ENCODE measurements around the gene DUOX1. TPM values are rescaled to one million over a fixed set of nuclear protein-coding genes. Genes with fewer than 3 reads are reported as not detected.

Gene DUOX1
- total RNA-seq, 1 experiment from 2014 or later = not detected

- no TSS peak for BruUV-seq (replicated peaks)
- no peak for TF ChIP-seq CTCF (conservative IDR thresholded peaks at IDR 0.05)
- TF ChIP-seq EZH2 (IDR thresholded peaks at IDR 0.05; ENCODE audit: low read depth) = no peak
- no peaks in the 10 kb centered on the region for H4K20me1 ChIP-seq (ENCODE audit: insufficient read depth)
- no peaks in the 10 kb centered on the region for H3K9me2 ChIP-seq (ENCODE audit: insufficient read depth)
- CTCF ChIA-PET = no interaction called here
- H3K4me2 ChIP-seq = no peak overlapping the region
- no peaks in the 10 kb centered on the region for H3K79me2 ChIP-seq (ENCODE audit: low read depth)
- no peaks in the 10 kb centered on the region for H3F3A ChIP-seq (ENCODE audit: insufficient read depth, low read depth)
- intact Hi-C loops (cut with micrococcal nuclease; ENCODE audit: unreplicated experiment) = loop anchor here (5.0 kb wide), 1 partner anchor 144 kb away; no protein-coding TSS in a partner anchor
- H2AFZ ChIP-seq = no peak overlapping the region
- POLR2A ChIA-PET (ENCODE audit: unreplicated experiment) = no interaction called here
- no peaks in the 10 kb centered on the region for H3K9me3 ChIP-seq (ENCODE audit: insufficient read depth, low read depth)
- DNase-seq = no peak
- H3K27me3 ChIP-seq (ENCODE audit: insufficient read depth, low read depth) = peaks cover 3% of the 10 kb centered on the region; the same call in 1 of the 2 replicates
- no peaks in the 10 kb centered on the region for H3K36me3 ChIP-seq (ENCODE audit: low read depth)
- H3K4me3 ChIP-seq = no peak overlapping the region
- H3K27ac ChIP-seq = no peak overlapping the region
- H3K4me1 ChIP-seq (replicated peaks; ENCODE audit: insufficient read depth) = peaks cover 4% of the 10 kb centered on the region; the same call in 1 of the 2 replicates
Measured at GRCh38 chr15:45116482-45117307, 13.1 kb upstream of the DUOX1 start.

GRCh38 chr15:45117308-45118130 lies 12.3 kb upstream of the DUOX1 start:
- ChIA-PET CTCF (interaction anchor here (0.5 to 1.5 kb wide), 10 partner anchors 9 to 298 kb away, joined by 3 to 11 read pairs (median 4); no protein-coding TSS in a partner anchor), POLR2A (ENCODE audit: unreplicated experiment) (interaction anchor here (0.6 kb wide), 1 partner anchor 94 kb away, joined by 3 read pairs; no protein-coding TSS in a partner anchor)
- BruUV-seq (replicated peaks) = no TSS peak
- Histone ChIP-seq H3K79me2 (ENCODE audit: low read depth) (no peaks in the 10 kb centered on the region), H3K4me2 (no peak overlapping the region; the same call in 1 of the 2 replicates), H3F3A (ENCODE audit: insufficient read depth, low read depth) (no peaks in the 10 kb centered on the region), H3K4me3 (no peak overlapping the region), H3K27me3 (ENCODE audit: insufficient read depth, low read depth) (peaks cover 3% of the 10 kb centered on the region; the same call in 1 of the 2 replicates), H3K36me3 (ENCODE audit: low read depth) (no peaks in the 10 kb centered on the region), H4K20me1 (ENCODE audit: insufficient read depth) (no peaks in the 10 kb centered on the region), H3K9me3 (ENCODE audit: insufficient read depth, low read depth) (no peaks in the 10 kb centered on the region), H3K4me1 (replicated peaks; ENCODE audit: insufficient read depth) (peaks cover 12% of the 10 kb centered on the region; the same call in 1 of the 2 replicates), H3K27ac (no peak overlapping the region), H2AFZ (no peak overlapping the region), H3K9me2 (ENCODE audit: insufficient read depth) (no peaks in the 10 kb centered on the region)
- TF ChIP-seq EZH2 (IDR thresholded peaks at IDR 0.05; ENCODE audit: low read depth) (no peak), CTCF (conservative IDR thresholded peaks at IDR 0.05) (no peak)
- no peak for DNase-seq
- intact Hi-C loops (cut with micrococcal nuclease; ENCODE audit: unreplicated experiment) = loop anchor here (5.0 kb wide), 1 partner anchor 145 kb away; no protein-coding TSS in a partner anchor

GRCh38 chr15:45118131-45118588 lies 11.6 kb upstream of the DUOX1 start:
- BruUV-seq (replicated peaks) = no TSS peak
- CTCF ChIA-PET = interaction anchor here (0.5 to 1.5 kb wide), 11 partner anchors 8 to 297 kb away, joined by 3 to 11 read pairs (median 4); no protein-coding TSS in a partner anchor
- no peak overlapping the region for H3K27ac ChIP-seq
- H3K27me3 ChIP-seq (ENCODE audit: insufficient read depth, low read depth) = peaks cover 3% of the 10 kb centered on the region; the same call in 1 of the 2 replicates
- no peak overlapping the region for H3K4me3 ChIP-seq
- H4K20me1 ChIP-seq (ENCODE audit: insufficient read depth) = no peaks in the 10 kb centered on the region
- H3K4me1 ChIP-seq (replicated peaks; ENCODE audit: insufficient read depth) = peaks cover 14% of the 10 kb centered on the region; the same call in 1 of the 2 replicates
- no peaks in the 10 kb centered on the region for H3F3A ChIP-seq (ENCODE audit: insufficient read depth, low read depth)
- intact Hi-C loops (cut with micrococcal nuclease; ENCODE audit: unreplicated experiment) = loop anchor here (5.0 kb wide), 1 partner anchor 146 kb away; no protein-coding TSS in a partner anchor
- H3K4me2 ChIP-seq = no peak overlapping the region; the same call in 1 of the 2 replicates
- H3K79me2 ChIP-seq (ENCODE audit: low read depth) = no peaks in the 10 kb centered on the region
- no peaks in the 10 kb centered on the region for H3K36me3 ChIP-seq (ENCODE audit: low read depth)
- POLR2A ChIA-PET (ENCODE audit: unreplicated experiment) = interaction anchor here (0.5 to 0.6 kb wide), 2 partner anchors 95 to 284 kb away, joined by 3 read pairs; a partner anchor contains a TSS
- H3K9me2 ChIP-seq (ENCODE audit: insufficient read depth) = no peaks in the 10 kb centered on the region
- no peak overlapping the region for H2AFZ ChIP-seq
- DNase-seq = peak; percentile 70 to 87
- TF ChIP-seq EZH2 (IDR thresholded peaks at IDR 0.05; ENCODE audit: low read depth) (no peak), CTCF (conservative IDR thresholded peaks at IDR 0.05) (peak; percentile 88)
- H3K9me3 ChIP-seq (ENCODE audit: insufficient read depth, low read depth) = no peaks in the 10 kb centered on the region

All from PC-9 (cell line).